OCI-LY1 (cell line): ENCODE results near the gene LBH.
A peak's percentile ranks its signal among the peaks of the same experiment; 100 is the strongest.

Source experiments
- EZH2 ChIP-seq: fragments of 200-600 bp; sonication (generic), shearing (Covaris generic); IDR thresholded peaks from 2 replicates; pipeline ENCODE4 v1.8.0; 2017; ENCODE audit warnings: borderline replicate concordance, mixed run types, mild to moderate bottlenecking, antibody characterized with exemption, low read length, moderate library complexity, mixed read lengths
- TF ChIP-seq, protein P1 (sequence below): fragments of 200-600 bp; sonication (generic), shearing (Covaris generic); IDR thresholded peaks from 2 replicates; pipeline ENCODE4 v1.5.1; 2017; ENCODE audit warnings: mild to moderate bottlenecking, antibody characterized with exemption, low read length, moderate library complexity, mixed read lengths

DNA sequence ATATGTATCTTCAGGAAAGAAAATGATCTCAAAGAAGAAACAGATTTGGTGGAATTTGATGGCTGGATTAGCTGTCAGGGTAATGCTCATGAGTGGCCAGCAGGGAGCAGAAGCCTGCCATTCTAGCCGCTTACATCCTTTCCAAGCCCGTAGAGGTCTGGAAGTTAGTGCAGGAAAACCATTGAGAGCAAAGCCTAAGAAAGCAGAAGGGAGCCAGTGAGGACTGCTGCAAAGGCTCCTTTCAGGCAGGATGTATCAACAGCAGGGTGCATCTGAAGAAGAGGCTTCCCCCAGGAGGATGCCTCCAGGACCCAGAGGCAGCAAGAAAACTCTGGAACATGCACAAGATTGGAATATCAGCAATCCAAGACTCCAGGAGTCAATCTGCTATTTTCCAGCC, 22.9 kb upstream of the LBH start:
- TF ChIP-seq, protein P1, sequence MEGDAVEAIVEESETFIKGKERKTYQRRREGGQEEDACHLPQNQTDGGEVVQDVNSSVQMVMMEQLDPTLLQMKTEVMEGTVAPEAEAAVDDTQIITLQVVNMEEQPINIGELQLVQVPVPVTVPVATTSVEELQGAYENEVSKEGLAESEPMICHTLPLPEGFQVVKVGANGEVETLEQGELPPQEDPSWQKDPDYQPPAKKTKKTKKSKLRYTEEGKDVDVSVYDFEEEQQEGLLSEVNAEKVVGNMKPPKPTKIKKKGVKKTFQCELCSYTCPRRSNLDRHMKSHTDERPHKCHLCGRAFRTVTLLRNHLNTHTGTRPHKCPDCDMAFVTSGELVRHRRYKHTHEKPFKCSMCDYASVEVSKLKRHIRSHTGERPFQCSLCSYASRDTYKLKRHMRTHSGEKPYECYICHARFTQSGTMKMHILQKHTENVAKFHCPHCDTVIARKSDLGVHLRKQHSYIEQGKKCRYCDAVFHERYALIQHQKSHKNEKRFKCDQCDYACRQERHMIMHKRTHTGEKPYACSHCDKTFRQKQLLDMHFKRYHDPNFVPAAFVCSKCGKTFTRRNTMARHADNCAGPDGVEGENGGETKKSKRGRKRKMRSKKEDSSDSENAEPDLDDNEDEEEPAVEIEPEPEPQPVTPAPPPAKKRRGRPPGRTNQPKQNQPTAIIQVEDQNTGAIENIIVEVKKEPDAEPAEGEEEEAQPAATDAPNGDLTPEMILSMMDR, result peak; percentile 85
- no peak for TF ChIP-seq EZH2
